ENCODE measurements around the gene ZBTB46.
A peak's percentile ranks its signal among the peaks of the same experiment; 100 is the strongest.

Gene ZBTB46

DNA sequence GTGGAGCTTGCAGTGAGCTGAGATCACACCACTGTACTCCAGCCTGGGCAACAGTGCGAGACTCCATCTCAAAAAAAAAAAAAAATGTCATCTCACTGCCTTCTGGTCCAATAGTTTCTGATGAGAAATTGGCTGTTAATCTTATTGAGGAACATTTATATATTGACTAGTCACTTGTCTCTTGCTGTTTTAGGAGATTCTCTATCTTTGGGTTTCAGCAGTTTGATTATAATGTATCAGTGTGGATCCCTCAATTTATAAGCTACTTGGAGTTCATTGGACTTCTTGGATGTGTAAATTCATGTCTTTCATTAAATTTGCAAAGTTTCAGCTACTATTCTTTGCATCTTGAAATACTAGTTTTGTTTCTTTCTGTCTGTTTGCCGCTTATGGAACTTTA lies 112.1 kb downstream of the ZBTB46 start:
- DNase-seq (ENCODE audit: low read depth): no peak
- TF ChIP-seq, protein P1, sequence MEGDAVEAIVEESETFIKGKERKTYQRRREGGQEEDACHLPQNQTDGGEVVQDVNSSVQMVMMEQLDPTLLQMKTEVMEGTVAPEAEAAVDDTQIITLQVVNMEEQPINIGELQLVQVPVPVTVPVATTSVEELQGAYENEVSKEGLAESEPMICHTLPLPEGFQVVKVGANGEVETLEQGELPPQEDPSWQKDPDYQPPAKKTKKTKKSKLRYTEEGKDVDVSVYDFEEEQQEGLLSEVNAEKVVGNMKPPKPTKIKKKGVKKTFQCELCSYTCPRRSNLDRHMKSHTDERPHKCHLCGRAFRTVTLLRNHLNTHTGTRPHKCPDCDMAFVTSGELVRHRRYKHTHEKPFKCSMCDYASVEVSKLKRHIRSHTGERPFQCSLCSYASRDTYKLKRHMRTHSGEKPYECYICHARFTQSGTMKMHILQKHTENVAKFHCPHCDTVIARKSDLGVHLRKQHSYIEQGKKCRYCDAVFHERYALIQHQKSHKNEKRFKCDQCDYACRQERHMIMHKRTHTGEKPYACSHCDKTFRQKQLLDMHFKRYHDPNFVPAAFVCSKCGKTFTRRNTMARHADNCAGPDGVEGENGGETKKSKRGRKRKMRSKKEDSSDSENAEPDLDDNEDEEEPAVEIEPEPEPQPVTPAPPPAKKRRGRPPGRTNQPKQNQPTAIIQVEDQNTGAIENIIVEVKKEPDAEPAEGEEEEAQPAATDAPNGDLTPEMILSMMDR (conservative IDR thresholded peaks at IDR 0.05; ENCODE audit: low read depth, low read length): no peak
- no peak overlapping the region for H3K4me3 ChIP-seq (ENCODE audit: low read depth, low read length)

DNA sequence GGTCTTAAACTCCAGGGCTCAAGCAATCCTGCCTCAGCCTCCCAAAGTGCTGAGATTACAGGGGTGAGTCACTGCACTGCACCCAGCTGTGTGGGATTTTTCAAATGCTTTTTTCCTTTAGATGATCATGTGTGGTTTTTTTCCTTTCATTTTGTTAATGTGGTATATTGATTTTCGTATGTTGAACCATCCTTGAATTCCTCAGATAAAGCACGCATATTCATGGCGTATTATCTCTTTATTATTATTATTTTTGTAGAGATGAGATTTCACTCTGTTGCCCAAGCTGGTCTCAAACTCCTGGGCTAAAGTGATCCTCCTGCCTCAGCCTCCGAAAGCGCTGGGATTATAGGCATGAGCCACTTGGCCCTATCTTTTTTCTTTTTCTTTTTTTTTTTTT lies 116.2 kb downstream of the ZBTB46 start:
- no peak overlapping the region for H3K4me3 ChIP-seq (ENCODE audit: low read depth, low read length)
- no peak for DNase-seq (ENCODE audit: low read depth)
- TF ChIP-seq, protein P1 (conservative IDR thresholded peaks at IDR 0.05; ENCODE audit: low read depth, low read length): no peak

DNA sequence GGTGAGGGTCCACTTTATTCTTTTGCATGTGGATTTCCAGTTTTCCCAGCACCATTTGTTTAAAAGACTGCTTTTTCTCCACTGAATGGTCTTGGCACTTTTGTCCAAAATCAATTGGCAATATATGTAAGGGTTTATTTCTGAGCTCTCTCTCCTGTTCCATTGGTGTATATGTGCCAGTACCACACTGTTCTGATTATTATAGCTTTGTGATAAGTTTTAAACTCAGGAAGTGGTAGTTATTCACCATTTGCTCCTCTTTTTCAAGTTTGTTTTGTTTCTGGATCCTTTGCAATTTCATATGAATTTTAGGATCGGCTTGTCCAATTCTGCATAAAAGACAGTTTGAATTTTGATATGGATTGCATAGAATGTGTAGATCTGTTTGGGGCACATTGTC lies 118.9 kb downstream of the ZBTB46 start:
- TF ChIP-seq, protein P1 (conservative IDR thresholded peaks at IDR 0.05; ENCODE audit: low read depth, low read length): no peak
- no peak overlapping the region for H3K4me3 ChIP-seq (ENCODE audit: low read depth, low read length)
- no peak for DNase-seq (ENCODE audit: low read depth)

DNA sequence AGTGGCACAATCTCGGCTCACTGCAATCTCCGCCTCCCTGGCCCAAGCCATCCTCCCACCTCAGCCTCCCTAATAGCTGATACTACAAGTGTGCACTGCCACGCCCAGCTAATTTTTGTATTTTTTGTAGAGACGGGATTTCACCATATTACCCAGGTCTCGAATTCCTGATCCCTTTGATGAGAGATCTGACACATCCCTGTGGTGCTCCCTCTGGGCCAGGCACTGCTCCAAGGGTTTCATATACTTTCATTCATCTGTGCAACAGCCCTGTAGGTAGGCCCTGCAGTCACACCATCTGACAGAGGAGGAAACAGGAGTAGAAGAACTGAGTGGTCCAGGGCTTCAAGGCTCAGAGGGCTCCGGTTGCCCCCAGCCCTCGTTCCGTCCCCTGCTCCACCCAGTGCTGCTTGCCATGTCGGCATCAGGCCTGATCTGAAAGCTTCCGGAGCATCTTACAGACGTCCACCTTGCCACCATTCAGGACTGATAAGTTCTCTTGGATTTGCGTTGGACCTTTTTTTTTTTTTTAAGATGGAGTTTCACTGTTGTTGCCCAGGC lies 119.9 kb downstream of the ZBTB46 start:
- DNase-seq (ENCODE audit: low read depth): no peak
- TF ChIP-seq, protein P1 (conservative IDR thresholded peaks at IDR 0.05; ENCODE audit: low read depth, low read length): no peak
- H3K4me3 ChIP-seq (ENCODE audit: low read depth, low read length): no peak overlapping the region

DNA sequence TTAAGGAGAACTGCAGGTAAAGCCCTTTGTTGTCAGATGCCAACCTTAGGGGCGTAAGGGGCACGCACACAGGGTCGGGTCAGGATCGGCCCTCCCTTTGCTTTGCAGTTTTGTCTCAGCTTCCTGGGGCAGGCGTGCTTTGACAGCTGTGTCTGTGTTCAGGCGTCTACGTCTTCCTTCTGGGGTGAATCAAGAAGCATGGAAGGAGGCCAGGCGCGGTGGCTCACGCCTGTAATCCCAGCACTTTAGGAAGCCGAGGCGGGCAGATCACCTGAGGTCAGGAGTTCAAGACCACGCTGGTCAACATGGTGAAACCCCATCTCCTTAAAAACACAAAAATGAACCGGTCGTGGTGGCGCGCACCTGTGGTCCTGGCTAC lies 121.9 kb downstream of the ZBTB46 start:
- TF ChIP-seq, protein P1 (conservative IDR thresholded peaks at IDR 0.05; ENCODE audit: low read depth, low read length): no peak
- peak overlapping the region; percentile 83 for H3K4me3 ChIP-seq (ENCODE audit: low read depth, low read length)
- no peak for DNase-seq (ENCODE audit: low read depth)

DNA sequence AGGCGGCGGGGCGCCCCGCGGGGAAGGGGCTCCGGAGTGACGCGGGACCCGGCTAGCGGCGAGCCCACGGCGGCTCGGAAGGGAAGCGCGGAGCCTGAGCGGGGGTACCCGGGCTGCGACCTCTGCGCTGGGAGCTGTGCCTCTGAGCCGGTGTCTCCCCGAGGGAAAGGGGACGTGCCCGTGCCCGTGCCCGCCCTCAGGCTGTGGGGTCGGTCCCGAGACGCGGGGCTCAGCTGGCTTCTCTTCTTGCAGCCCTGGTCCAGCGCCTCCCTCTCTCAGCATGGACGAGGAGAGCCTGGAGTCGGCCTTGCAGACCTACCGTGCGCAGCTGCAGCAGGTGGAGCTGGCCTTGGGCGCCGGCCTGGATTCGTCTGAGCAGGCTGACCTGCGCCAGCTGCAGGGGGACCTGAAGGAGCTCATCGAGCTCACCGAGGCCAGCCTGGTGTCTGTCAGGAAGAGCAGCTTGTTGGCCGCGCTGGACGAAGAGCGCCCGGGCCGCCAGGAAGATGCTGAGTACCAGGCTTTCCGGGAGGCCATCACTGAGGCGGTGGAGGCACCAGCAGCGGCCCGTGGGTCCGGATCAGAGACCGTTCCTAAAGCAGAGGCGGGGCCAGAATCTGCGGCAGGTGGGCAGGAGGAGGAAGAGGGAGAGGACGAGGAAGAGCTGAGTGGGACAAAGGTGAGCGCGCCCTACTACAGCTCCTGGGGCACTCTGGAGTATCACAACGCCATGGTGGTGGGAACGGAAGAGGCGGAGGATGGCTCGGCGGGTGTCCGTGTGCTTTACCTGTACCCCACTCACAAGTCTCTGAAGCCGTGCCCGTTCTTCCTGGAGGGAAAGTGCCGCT lies 122.5 kb downstream of the ZBTB46 start:
- TF ChIP-seq, protein P1 (conservative IDR thresholded peaks at IDR 0.05; ENCODE audit: low read depth, low read length): no peak
- DNase-seq (ENCODE audit: low read depth): no peak
- H3K4me3 ChIP-seq (ENCODE audit: low read depth, low read length): peak overlapping the region; percentile 83

All from choroid plexus epithelial cell (primary cell).